HepG2 (cell line): Measurements from ENCODE around the gene FBLIM1. TPM values are rescaled to one million over a fixed set of nuclear protein-coding genes. Genes with fewer than 3 reads are reported as not detected.

ENCODE experiments used
- ATAC-seq: fragments of 200-7000 bp; cut with Tn5 transposase; 3 replicates; pipeline ENCODE4 v1.9.1; 2020; ENCODE audit warnings: mild to moderate bottlenecking, moderate library complexity
- BruUV-seq: library from RNA; stranded (reverse); fragments of 400-500 nt; replicated peaks from 2 replicates; lab custom pipeline; 2021; lab: Mats Ljungman, UMichigan
- CTCF ChIA-PET: fragments of 300-600 bp; formaldehyde crosslinking; extraction: SDS; loops from one replicate; lab custom pipeline; 2021; ENCODE audit warnings: low total read pairs, inconsistent platforms, low intra/inter-chr PET ratio; lab: Yijun Ruan, JAX
- POLR2A ChIA-PET: fragments of 350-600 bp; sonication (Branson Sonifier 250); formaldehyde crosslinking; loops from one replicate; lab custom pipeline; 2020; ENCODE audit warnings: antibody characterized with exemption, inconsistent platforms; lab: Yijun Ruan, JAX
- DNase-seq: peaks from one replicate; pipeline ENCODE4 v3.0.0-alpha.2; 2015; ENCODE audit warnings: low spot score
- FAIRE-seq: peaks from 3 replicates; lab custom pipeline; 2011; peaks lifted over from hg19 to GRCh38; lab: Jason Lieb, UNC
- H2AFZ ChIP-seq: one replicate; pipeline ENCODE4 v1.6.1; 2011; ENCODE audit warnings: low read length, inconsistent platforms
- H3K27ac ChIP-seq: fragments of 300-600 bp; 3 replicates; pipeline ENCODE4 v1.8.0; 2011; ENCODE audit warnings: mixed run types, mild to moderate bottlenecking, mixed read lengths, low read length, inconsistent platforms; ENCODE audit not compliant: insufficient read depth; ENCODE audit errors: extremely low read length
- H3K27me3 ChIP-seq, 2 experiments: fragments of 200-600 bp in 1 of 2; 2 replicates in 1 of 2; 3 replicates in 1 of 2; pipeline versions ENCODE4 v1.6.0 to v1.8.0; 2011; ENCODE audit warnings: low read length in 2 of 2, mild to moderate bottlenecking in 2 of 2, moderate library complexity in 2 of 2, inconsistent platforms in 1 of 2; ENCODE audit not compliant: insufficient read depth in 2 of 2, control insufficient read depth in 1 of 2
- H3K36me3 ChIP-seq, 2 experiments: fragments of 200-600 bp in 1 of 2; replicated peaks in 1 of 2; 2 replicates in 1 of 2; 3 replicates in 1 of 2; pipeline versions ENCODE4 v1.5.1 to v1.8.0; 2011; ENCODE audit warnings: low read length in 2 of 2, inconsistent platforms in 1 of 2; ENCODE audit not compliant: insufficient read depth in 2 of 2, control insufficient read depth in 1 of 2
- H3K4me1 ChIP-seq: 2 replicates; pipeline ENCODE4 v1.5.1; 2012; ENCODE audit warnings: low read length, inconsistent platforms; ENCODE audit not compliant: insufficient read depth
- H3K4me2 ChIP-seq: 2 replicates; pipeline ENCODE4 v1.6.0; 2011; ENCODE audit warnings: low read depth, low read length, inconsistent platforms
- H3K4me3 ChIP-seq, 3 experiments: fragments of 200-600 bp in 1 of 3; sonication (generic), shearing (Covaris generic) in 1 of 3; replicated peaks in 1 of 3; 2 replicates each; pipeline ENCODE4 v1.5.1; 2011 to 2016; ENCODE audit warnings: low read length in 3 of 3, inconsistent platforms in 2 of 3, low read depth in 2 of 3, mild to moderate bottlenecking in 2 of 3, control low read depth in 1 of 3, mixed read lengths in 1 of 3; ENCODE audit not compliant: insufficient read depth in 1 of 3
- H3K79me2 ChIP-seq: one replicate; pipeline ENCODE4 v1.6.1; 2011; ENCODE audit warnings: low read length, inconsistent platforms; ENCODE audit not compliant: insufficient read depth
- H3K9ac ChIP-seq: 2 replicates; pipeline ENCODE4 v1.6.0; 2011; ENCODE audit warnings: mild to moderate bottlenecking, low read depth, low read length, inconsistent platforms; ENCODE audit not compliant: insufficient read depth
- H3K9me3 ChIP-seq: 2 replicates; pipeline ENCODE4 v1.5.1; 2012; ENCODE audit warnings: mild to moderate bottlenecking, low read length
- H4K20me1 ChIP-seq: 2 replicates; pipeline ENCODE4 v1.6.0; 2011; ENCODE audit warnings: inconsistent platforms, mild to moderate bottlenecking, low read length, moderate library complexity; ENCODE audit not compliant: insufficient read depth
- CREB1 ChIP-seq, 2 experiments: fragments of 450-650 bp in 1 of 2; IDR thresholded peaks; 2 replicates each; pipeline ENCODE4 v1.6.1; 2016 to 2017; ENCODE audit warnings: control low read depth in 1 of 2, mild to moderate bottlenecking in 1 of 2, missing compliant biosample characterization in 1 of 2, missing genetic modification characterization in 1 of 2
- JDP2 ChIP-seq: sonication (generic); formaldehyde crosslinking; IDR thresholded peaks from 2 replicates; pipeline ENCODE4 v1.8.1; 2022; ENCODE audit warnings: missing genetic modification reagents, borderline replicate concordance
- KDM1A ChIP-seq: IDR thresholded peaks from 2 replicates; pipeline ENCODE4 v1.6.1; 2016; ENCODE audit warnings: missing compliant biosample characterization
- KLF9 ChIP-seq: IDR thresholded peaks from 2 replicates; pipeline ENCODE4 v1.6.1; 2016; ENCODE audit warnings: low read depth
- MLLT10 ChIP-seq: sonication (generic); formaldehyde crosslinking; IDR thresholded peaks from 2 replicates; pipeline ENCODE4 v1.4.0; 2020; ENCODE audit warnings: missing genetic modification reagents
- ZNF160 ChIP-seq: sonication (generic); formaldehyde crosslinking; IDR thresholded peaks from 2 replicates; pipeline ENCODE4 v1.8.0; 2022; ENCODE audit warnings: mild to moderate bottlenecking, inconsistent platforms, missing genetic modification reagents
- ZNF180 ChIP-seq: sonication (generic); formaldehyde crosslinking; IDR thresholded peaks from 2 replicates; pipeline ENCODE4 v1.4.0; 2020; ENCODE audit warnings: low read depth, missing genetic modification reagents, borderline replicate concordance
- ZNF224 ChIP-seq: sonication (generic); formaldehyde crosslinking; IDR thresholded peaks from 2 replicates; pipeline ENCODE4 v1.5.0; 2020; ENCODE audit warnings: mild to moderate bottlenecking, missing genetic modification reagents
- ZNF329 ChIP-seq: sonication (generic); formaldehyde crosslinking; IDR thresholded peaks from 2 replicates; pipeline ENCODE4 v1.9.0; 2021; ENCODE audit warnings: low read depth, mild to moderate bottlenecking, missing genetic modification reagents
- WGBS: methylation state at CpG from one replicate; pipeline ENCODE4 v1.1.6; 2017; ENCODE audit warnings: low lambda C conversion rate; 5-methylcytosine and 5-hydroxymethylcytosine counted together
- in situ Hi-C: cut with HindIII; loops from 2 replicates; pipeline ENCODE4 v1.10.0; 2017; ENCODE audit warnings: low pct_unique_long_range_greater_than_20kb; ENCODE audit not compliant: extremely low pct_ligation_motif_present
- intact Hi-C: fragments of 100-400 bp; cut with micrococcal nuclease; formaldehyde crosslinking; loops from one replicate; pipeline ENCODE4 v1.10.0; 2022; ENCODE audit not compliant: unreplicated experiment
- polyA plus RNA-seq, 8 experiments: library from polyadenylated mRNA; depleted of rRNA in 3 of 8; stranded (reverse) in 7 of 8; unstranded in 1 of 8; fragments of >200 nt; fragmentation: Illumina TruSeq in 4 of 8; extraction: Trizol in 4 of 8; gene quantifications; 2 replicates each; pipeline versions ENCODE4 v1.2.1 to v1.2.3, GENCODE V29; 2011 to 2016; ENCODE audit warnings: low read depth in 4 of 8, missing spikeins in 1 of 8, mixed read lengths in 1 of 8; ENCODE audit not compliant: insufficient read depth in 1 of 8
- total RNA-seq, 5 experiments: library from RNA; depleted of rRNA; stranded (reverse); fragments of >200 nt; fragmentation: Illumina TruSeq; extraction: Trizol; gene quantifications; 2 replicates each; pipeline ENCODE4 v1.2.3, GENCODE V29; 2016; ENCODE audit warnings: low read depth in 1 of 5

The FBLIM1 gene
- total and polyA plus RNA-seq, 2 of the 13 experiments (the other 11 are each of a cell fraction or from before 2014, with no cell fraction given), result 10.6 to 23.0 TPM

DNA sequence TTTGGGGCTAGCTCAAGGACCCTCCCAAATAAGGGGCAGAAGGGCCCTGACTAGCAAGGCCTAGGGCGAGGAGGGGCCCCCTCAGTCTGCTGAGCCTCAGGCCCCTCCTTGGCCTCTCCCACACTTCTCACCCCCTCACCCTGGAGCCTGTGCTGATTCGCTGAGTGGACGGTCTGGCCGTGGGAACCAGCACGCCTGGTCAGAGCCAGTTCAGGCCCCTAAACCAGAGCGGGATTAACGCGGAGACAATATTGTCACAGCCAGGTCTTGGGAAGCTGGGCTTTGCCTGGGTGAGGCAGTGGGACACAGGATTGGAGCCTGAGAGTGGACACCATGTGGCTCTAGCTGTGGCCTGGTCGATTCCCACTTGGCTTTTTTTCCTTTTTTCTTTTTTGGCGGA lies 4.8 kb upstream of the FBLIM1 start:
- in situ Hi-C loops, result no loop called here
- no peak overlapping the region for H3K9ac ChIP-seq
- no TSS peak for BruUV-seq
- H4K20me1 ChIP-seq, result no peaks in the 10 kb centered on the region
- TF ChIP-seq ZNF180 (CRISPR knock-in tag) (no peak), ZNF160 (no peak), JDP2 (CRISPR knock-in tag) (no peak), MLLT10 (CRISPR knock-in tag) (no peak)
- H3K36me3 ChIP-seq, result no peaks in the 10 kb centered on the region
- DNase-seq, result no peak
- no peak overlapping the region for H2AFZ ChIP-seq
- no peaks in the 10 kb centered on the region for H3K79me2 ChIP-seq
- WGBS, result 61% methylated on average over 4 of the region's 10 CpGs
- no peak for FAIRE-seq
- H3K27ac ChIP-seq, result no peak overlapping the region
- no peak overlapping the region for H3K4me2 ChIP-seq
- peaks cover 66% of the 10 kb centered on the region for H3K4me1 ChIP-seq
- intact Hi-C loops, result no loop called here
- no peak for ATAC-seq
- no peak overlapping the region for H3K4me3 ChIP-seq
- CTCF ChIA-PET, result no interaction called here
- POLR2A ChIA-PET, result no interaction called here
- H3K9me3 ChIP-seq, result no peaks in the 10 kb centered on the region
- peaks cover 1 to 37% of the 10 kb centered on the region in 2 experiments for H3K27me3 ChIP-seq

DNA sequence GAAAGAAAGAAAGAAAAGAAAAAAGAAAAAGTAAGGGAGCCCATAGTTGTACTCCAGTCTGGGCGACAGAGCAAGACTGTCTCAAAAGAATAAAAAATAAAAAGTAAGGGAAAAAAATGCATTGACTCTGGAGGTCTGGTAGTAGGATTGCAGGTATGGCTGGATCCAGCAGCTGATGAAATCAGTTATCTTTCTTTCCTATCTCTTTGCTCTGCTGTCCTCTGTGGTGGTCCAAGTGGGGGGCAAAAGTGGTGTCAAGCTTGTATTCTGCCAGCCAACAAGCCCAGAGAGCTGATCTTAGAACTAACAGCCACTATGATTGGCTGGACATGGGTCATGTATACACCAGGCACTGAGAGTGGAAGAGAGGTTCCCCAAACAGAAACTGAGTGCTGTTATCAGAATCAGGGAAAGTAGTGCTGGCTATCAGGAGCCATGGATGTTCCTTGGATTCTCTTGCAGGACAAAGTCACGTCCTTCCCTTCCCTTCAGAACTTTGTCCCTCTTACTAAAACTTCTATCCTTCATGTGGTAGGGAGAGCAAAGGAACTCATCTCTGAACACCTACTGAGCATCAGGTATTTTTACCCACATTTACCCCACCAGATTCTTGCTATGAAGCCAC lies 3.5 kb upstream of the FBLIM1 start:
- Histone ChIP-seq H3K4me1 (peaks cover 62% of the 10 kb centered on the region), H3K79me2 (peaks cover 2% of the 10 kb centered on the region), H2AFZ (no peak overlapping the region), H3K36me3 (no peaks in the 10 kb centered on the region), H3K27ac (no peak overlapping the region), H3K27me3 (peaks cover 1 to 38% of the 10 kb centered on the region in 2 experiments), H3K9ac (no peak overlapping the region), H3K4me2 (no peak overlapping the region), H3K9me3 (no peaks in the 10 kb centered on the region), H3K4me3 (no peak overlapping the region), H4K20me1 (no peaks in the 10 kb centered on the region)
- intact Hi-C loops, result no loop called here
- no peak for TF ChIP-seq ZNF224 (CRISPR knock-in tag)
- TF ChIP-seq ZNF329 (CRISPR knock-in tag), result peak; percentile 99
- TF ChIP-seq CREB1 (IDR thresholded peaks at IDR 0.05), result no peak
- no peak for TF ChIP-seq CREB1 (CRISPR knock-in tag; IDR thresholded peaks at IDR 0.05)
- 0 out of 2 replicates have a peak, but pooled peaks have one; percentile 11 for TF ChIP-seq KDM1A (CRISPR knock-in tag)
- no peak for TF ChIP-seq KLF9 (CRISPR knock-in tag)
- ChIA-PET CTCF (no interaction called here), POLR2A (no interaction called here)
- no peak for FAIRE-seq
- no peak for DNase-seq
- in situ Hi-C loops, result no loop called here
- 51% methylated on average over 2 of the region's 2 CpGs for WGBS
- BruUV-seq, result no TSS peak
- ATAC-seq, result no peak
